Measurements from ENCODE around the gene IQGAP2. TPM values are rescaled to one million over a fixed set of nuclear protein-coding genes. Genes with fewer than 3 reads are reported as not detected.

The IQGAP2 gene
- total RNA-seq, 1 donor from 2014 or later, result 11.5 TPM

DNA sequence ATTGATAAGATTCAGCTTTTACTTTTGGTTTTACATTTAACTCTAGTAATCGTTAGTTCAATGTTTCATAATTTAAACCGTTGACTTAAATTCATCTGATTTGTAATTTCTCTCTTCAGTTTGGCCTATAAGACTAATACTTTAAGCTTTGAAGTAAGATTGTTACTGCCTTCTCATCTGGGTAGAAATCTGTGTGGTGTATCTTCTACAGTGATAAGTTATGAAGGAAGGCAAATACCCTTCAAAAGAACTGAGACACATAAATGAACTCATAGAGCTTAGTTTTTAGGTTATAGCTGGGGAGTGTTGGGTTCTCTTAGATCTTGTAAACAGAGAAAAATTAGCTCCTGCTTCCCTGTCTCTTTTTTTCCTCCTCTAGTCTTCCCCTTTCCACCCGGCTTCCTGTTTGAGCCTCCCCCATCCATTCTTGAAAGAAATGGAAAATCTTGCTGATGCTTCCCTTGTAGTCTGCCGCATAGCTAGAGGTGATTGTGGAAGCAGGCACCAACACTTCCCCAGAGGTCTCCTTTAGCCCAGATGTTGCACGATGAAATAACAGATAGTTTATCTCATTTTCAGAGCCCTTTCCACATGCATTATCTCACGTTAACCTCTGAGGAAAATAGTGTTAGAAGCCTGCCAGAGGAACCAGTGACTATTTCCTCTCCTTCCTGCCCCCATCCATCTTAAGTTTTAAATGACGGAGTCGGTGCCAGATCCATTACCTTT, 222.2 kb downstream of the IQGAP2 start:
- Histone ChIP-seq H3K36me3 (ENCODE audit: control insufficient read depth in 3 of 3, insufficient read depth in 3 of 3, low read length in 3 of 3) (no peaks in the 10 kb centered on the region), H3K27me3 (ENCODE audit: control insufficient read depth in 3 of 3, insufficient read depth in 3 of 3, low read length in 3 of 3) (no peaks in the 10 kb centered on the region), H3K9ac (ENCODE audit: low read depth in 1 of 3, low read length in 3 of 3) (no peak overlapping the region), H3K4me1 (ENCODE audit: control insufficient read depth in 3 of 3, insufficient read depth in 3 of 3, low read length in 3 of 3) (no peaks in the 10 kb centered on the region), H3K9me3 (ENCODE audit: control insufficient read depth in 3 of 3, low read length in 3 of 3) (no peaks in the 10 kb centered on the region), H3K27ac (ENCODE audit: low read depth, low read length) (no peak overlapping the region), H3K4me3 (ENCODE audit: low read length in 3 of 3) (no peak overlapping the region)

DNA sequence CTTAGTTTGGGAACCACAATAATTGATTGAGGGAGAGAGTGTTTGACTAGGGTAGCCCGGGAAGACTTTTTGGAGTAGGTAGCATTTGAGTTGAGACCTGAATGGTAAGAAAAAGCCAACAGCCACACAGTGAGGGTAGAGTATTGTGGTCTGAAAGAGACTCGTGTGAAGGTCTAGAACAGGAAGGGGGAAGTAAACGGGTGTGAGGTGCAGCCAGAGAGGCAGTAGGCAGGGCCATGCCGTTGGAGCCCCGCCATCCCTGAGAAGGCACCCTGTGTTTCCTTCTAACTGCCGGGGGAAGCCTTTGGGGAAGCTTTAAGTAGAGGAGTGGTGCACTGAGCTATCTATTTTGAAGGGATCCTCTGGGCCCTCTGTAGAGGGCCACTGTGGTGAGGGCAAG, 223.7 kb downstream of the IQGAP2 start:
- Histone ChIP-seq H3K27ac (ENCODE audit: low read depth, low read length) (no peak overlapping the region), H3K27me3 (ENCODE audit: control insufficient read depth in 3 of 3, insufficient read depth in 3 of 3, low read length in 3 of 3) (no peaks in the 10 kb centered on the region), H3K4me3 (ENCODE audit: low read length in 3 of 3) (no peak overlapping the region), H3K4me1 (ENCODE audit: control insufficient read depth in 3 of 3, insufficient read depth in 3 of 3, low read length in 3 of 3) (no peaks in the 10 kb centered on the region), H3K9me3 (ENCODE audit: control insufficient read depth in 3 of 3, low read length in 3 of 3) (no peaks in the 10 kb centered on the region), H3K36me3 (ENCODE audit: control insufficient read depth in 3 of 3, insufficient read depth in 3 of 3, low read length in 3 of 3) (no peaks in the 10 kb centered on the region), H3K9ac (ENCODE audit: low read depth in 1 of 3, low read length in 3 of 3) (no peak overlapping the region)

DNA sequence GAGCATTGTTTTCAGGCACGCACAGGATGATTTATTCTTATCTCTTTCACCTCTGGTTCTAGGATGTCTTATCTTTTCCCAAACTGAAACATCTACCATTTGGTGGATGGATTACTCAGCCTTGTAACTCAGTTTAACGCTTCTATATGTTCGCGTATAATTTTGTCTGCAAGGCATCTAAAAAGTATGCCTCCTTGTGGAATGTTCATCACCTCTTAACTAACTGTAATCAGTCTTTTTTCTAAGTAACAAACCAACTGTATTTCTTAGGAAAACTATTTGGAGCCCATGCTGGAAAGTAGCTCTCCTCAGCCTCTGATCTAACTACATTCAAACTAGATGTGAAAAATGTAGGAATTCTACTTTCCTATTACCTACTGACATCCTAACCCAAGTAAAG, 231.6 kb downstream of the IQGAP2 start:
- Histone ChIP-seq H3K4me3 (ENCODE audit: low read length in 3 of 3) (no peak overlapping the region), H3K4me1 (ENCODE audit: control insufficient read depth in 3 of 3, insufficient read depth in 3 of 3, low read length in 3 of 3) (no peaks in the 10 kb centered on the region), H3K27ac (ENCODE audit: low read depth, low read length) (no peak overlapping the region), H3K9me3 (ENCODE audit: control insufficient read depth in 3 of 3, low read length in 3 of 3) (no peaks in the 10 kb centered on the region), H3K9ac (ENCODE audit: low read depth in 1 of 3, low read length in 3 of 3) (no peak overlapping the region), H3K27me3 (ENCODE audit: control insufficient read depth in 3 of 3, insufficient read depth in 3 of 3, low read length in 3 of 3) (no peaks in the 10 kb centered on the region), H3K36me3 (ENCODE audit: control insufficient read depth in 3 of 3, insufficient read depth in 3 of 3, low read length in 3 of 3) (no peaks in the 10 kb centered on the region)

DNA sequence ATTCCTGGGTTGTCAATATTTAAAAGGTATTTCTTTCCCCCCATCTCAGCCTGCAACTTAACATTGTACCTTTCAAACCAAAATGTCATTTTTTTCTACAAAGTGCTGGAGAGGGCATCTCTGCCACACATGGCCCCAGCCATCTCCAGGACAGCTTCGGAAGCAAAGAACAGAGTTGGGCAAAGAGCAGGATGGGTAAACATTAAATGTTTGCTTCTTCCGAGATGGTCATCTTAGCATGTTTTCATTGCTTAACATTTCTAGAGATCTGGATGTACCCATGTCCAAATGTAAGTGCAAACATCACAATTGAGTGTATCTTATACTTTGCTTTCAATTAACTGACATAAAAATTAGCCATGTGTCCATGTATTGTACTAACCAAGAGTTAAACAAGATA, 234.4 kb downstream of the IQGAP2 start:
- Histone ChIP-seq H3K27ac (ENCODE audit: low read depth, low read length) (no peak overlapping the region), H3K4me1 (ENCODE audit: control insufficient read depth in 3 of 3, insufficient read depth in 3 of 3, low read length in 3 of 3) (no peaks in the 10 kb centered on the region), H3K9ac (ENCODE audit: low read depth in 1 of 3, low read length in 3 of 3) (no peak overlapping the region), H3K4me3 (ENCODE audit: low read length in 3 of 3) (no peak overlapping the region), H3K36me3 (ENCODE audit: control insufficient read depth in 3 of 3, insufficient read depth in 3 of 3, low read length in 3 of 3) (no peaks in the 10 kb centered on the region), H3K9me3 (ENCODE audit: control insufficient read depth in 3 of 3, low read length in 3 of 3) (no peaks in the 10 kb centered on the region), H3K27me3 (ENCODE audit: control insufficient read depth in 3 of 3, insufficient read depth in 3 of 3, low read length in 3 of 3) (no peaks in the 10 kb centered on the region)

DNA sequence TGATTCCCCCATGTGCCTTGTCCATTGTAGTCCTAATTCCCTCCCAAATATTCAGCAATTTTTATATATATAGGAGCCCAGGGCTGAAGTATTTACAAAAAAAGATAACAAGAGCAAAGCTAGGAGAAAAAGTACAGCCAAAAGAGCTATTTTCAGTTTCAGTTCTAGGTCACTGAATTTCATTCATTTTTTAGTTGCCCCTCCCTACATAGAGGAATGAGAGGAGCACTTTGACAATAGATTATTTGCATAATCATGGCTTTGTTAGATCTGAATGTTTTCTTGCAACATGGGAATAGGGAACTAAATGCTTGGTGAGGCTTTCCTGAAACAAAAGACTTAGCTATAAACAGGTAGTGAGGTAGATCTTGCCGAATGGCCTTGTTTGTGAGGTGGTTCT, 235.4 kb downstream of the IQGAP2 start:
- no peaks in the 10 kb centered on the region for H3K36me3 ChIP-seq (ENCODE audit: control insufficient read depth in 3 of 3, insufficient read depth in 3 of 3, low read length in 3 of 3)
- H3K9ac ChIP-seq (ENCODE audit: low read depth in 1 of 3, low read length in 3 of 3), result no peak overlapping the region
- H3K9me3 ChIP-seq (ENCODE audit: control insufficient read depth in 3 of 3, low read length in 3 of 3), result no peaks in the 10 kb centered on the region
- H3K4me1 ChIP-seq (ENCODE audit: control insufficient read depth in 3 of 3, insufficient read depth in 3 of 3, low read length in 3 of 3), result no peaks in the 10 kb centered on the region
- H3K27ac ChIP-seq (ENCODE audit: low read depth, low read length), result no peak overlapping the region
- H3K27me3 ChIP-seq (ENCODE audit: control insufficient read depth in 3 of 3, insufficient read depth in 3 of 3, low read length in 3 of 3), result no peaks in the 10 kb centered on the region
- no peak overlapping the region for H3K4me3 ChIP-seq (ENCODE audit: low read length in 3 of 3)

DNA sequence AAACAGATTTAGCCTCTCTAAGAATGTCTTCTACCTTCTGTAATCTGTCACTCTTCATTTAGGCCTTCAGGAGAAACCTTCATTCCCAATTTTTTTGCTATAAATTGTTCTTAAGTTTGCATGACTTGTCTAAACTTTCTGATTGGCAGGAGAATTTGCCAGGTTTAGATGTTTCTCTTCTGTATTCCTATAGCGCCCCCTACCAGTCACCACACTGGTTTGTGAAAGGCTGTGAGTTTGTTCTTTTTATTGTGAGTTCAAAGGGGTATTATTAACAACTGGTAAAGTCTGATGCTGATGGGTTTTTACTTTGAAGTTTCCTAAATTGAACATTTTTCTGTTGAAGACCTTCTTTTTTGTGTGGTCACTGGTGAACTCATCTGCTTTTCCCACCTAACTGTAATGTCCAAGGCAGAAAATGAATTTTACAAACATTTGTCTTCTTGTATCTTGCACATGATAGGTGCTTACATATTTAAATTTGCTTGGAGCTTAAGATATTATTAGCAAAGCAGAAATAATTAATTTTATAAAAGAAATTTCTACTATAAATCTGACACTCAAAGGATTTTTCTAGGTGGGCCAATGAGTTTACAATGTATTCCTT, 238.5 kb downstream of the IQGAP2 start:
- Histone ChIP-seq H3K36me3 (ENCODE audit: control insufficient read depth in 3 of 3, insufficient read depth in 3 of 3, low read length in 3 of 3) (no peaks in the 10 kb centered on the region), H3K4me3 (ENCODE audit: low read length in 3 of 3) (no peak overlapping the region), H3K27me3 (ENCODE audit: control insufficient read depth in 3 of 3, insufficient read depth in 3 of 3, low read length in 3 of 3) (no peaks in the 10 kb centered on the region), H3K4me1 (ENCODE audit: control insufficient read depth in 3 of 3, insufficient read depth in 3 of 3, low read length in 3 of 3) (no peaks in the 10 kb centered on the region), H3K9me3 (ENCODE audit: control insufficient read depth in 3 of 3, low read length in 3 of 3) (no peaks in the 10 kb centered on the region), H3K27ac (ENCODE audit: low read depth, low read length) (no peak overlapping the region), H3K9ac (ENCODE audit: low read depth in 1 of 3, low read length in 3 of 3) (no peak overlapping the region)

DNA sequence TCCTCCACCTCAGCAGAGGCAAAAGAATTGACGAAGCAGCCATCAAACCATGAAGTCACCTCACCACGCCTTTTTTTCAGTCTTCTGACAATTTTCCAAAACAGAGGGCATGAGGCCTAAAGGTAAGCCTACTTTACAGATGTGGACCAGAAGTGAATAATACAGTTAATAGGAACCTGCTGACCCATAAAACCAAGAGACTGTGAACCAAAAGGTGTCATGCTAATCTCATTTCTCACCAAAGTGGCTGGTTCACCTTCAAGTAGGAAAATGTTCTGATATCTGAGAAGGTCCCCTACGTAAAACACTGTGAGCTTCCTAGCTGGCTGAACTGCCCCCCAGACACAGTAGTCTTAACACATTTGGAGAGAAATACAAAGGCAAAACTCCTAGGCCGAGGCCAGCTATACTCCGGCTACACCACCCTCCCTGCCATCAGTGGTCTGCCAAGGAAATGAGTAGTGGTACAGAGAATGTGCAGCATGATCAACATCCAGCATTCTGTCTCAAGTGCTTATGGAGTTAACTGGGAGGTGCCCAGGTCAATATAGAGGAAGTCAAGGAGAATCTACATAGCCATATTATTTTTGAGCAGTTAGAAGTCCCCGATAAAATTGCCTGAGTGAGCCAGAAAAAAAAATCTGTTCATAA, 239.4 kb downstream of the IQGAP2 start:
- Histone ChIP-seq H3K36me3 (ENCODE audit: control insufficient read depth in 3 of 3, insufficient read depth in 3 of 3, low read length in 3 of 3) (no peaks in the 10 kb centered on the region), H3K9ac (ENCODE audit: low read depth in 1 of 3, low read length in 3 of 3) (no peak overlapping the region), H3K4me3 (ENCODE audit: low read length in 3 of 3) (no peak overlapping the region), H3K27me3 (ENCODE audit: control insufficient read depth in 3 of 3, insufficient read depth in 3 of 3, low read length in 3 of 3) (no peaks in the 10 kb centered on the region), H3K9me3 (ENCODE audit: control insufficient read depth in 3 of 3, low read length in 3 of 3) (no peaks in the 10 kb centered on the region), H3K4me1 (ENCODE audit: control insufficient read depth in 3 of 3, insufficient read depth in 3 of 3, low read length in 3 of 3) (no peaks in the 10 kb centered on the region), H3K27ac (ENCODE audit: low read depth, low read length) (no peak overlapping the region)

DNA sequence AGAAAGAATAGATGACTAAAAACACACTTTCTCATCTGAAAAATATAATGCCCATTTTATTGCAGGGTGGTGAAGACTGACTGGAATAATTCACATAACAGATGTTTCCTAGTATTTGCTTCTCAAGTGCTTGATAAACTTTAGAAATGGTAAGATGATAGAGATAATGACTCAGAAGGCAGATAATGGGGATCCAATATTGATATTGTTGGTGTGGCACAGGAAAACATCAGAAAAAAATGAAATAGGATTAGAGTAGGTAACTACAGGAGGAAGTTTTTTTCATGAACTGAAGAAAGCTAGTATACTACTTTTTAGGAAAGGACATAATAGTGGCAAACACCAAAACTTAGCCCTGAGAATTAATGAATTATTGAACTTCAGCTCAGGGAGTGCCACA, 240.3 kb downstream of the IQGAP2 start:
- Histone ChIP-seq H3K27me3 (ENCODE audit: control insufficient read depth in 3 of 3, insufficient read depth in 3 of 3, low read length in 3 of 3) (no peaks in the 10 kb centered on the region), H3K27ac (ENCODE audit: low read depth, low read length) (no peak overlapping the region), H3K4me1 (ENCODE audit: control insufficient read depth in 3 of 3, insufficient read depth in 3 of 3, low read length in 3 of 3) (no peaks in the 10 kb centered on the region), H3K9me3 (ENCODE audit: control insufficient read depth in 3 of 3, low read length in 3 of 3) (no peaks in the 10 kb centered on the region), H3K9ac (ENCODE audit: low read depth in 1 of 3, low read length in 3 of 3) (no peak overlapping the region), H3K36me3 (ENCODE audit: control insufficient read depth in 3 of 3, insufficient read depth in 3 of 3, low read length in 3 of 3) (no peaks in the 10 kb centered on the region), H3K4me3 (ENCODE audit: low read length in 3 of 3) (no peak overlapping the region)

DNA sequence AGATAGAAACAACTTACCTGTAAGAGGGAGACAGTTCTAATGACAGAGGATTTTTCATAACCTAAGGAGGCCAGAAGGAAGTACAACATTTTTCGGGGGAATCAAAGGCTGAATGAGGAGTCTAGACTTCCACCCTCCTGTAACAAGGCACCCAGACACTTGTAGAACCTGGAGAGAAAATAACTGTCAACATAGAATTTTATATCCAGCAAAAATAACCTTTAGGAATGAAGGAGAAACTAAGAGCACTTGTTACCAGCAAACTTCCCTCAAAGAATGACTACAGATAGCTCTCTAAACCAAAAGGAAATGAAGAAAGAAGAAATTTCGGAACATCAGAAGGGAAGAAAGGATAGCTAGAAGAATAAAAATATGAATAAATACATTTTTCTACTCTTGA, 246.1 kb downstream of the IQGAP2 start:
- Histone ChIP-seq H3K9me3 (ENCODE audit: control insufficient read depth in 3 of 3, low read length in 3 of 3) (peaks cover 2 to 4% (median 3%) of the 10 kb centered on the region in 3 donors), H3K27me3 (ENCODE audit: control insufficient read depth in 3 of 3, insufficient read depth in 3 of 3, low read length in 3 of 3) (no peaks in the 10 kb centered on the region), H3K27ac (ENCODE audit: low read depth, low read length) (no peak overlapping the region), H3K4me3 (ENCODE audit: low read length in 3 of 3) (no peak overlapping the region), H3K4me1 (ENCODE audit: control insufficient read depth in 3 of 3, insufficient read depth in 3 of 3, low read length in 3 of 3) (no peaks in the 10 kb centered on the region), H3K9ac (ENCODE audit: low read depth in 1 of 3, low read length in 3 of 3) (no peak overlapping the region), H3K36me3 (ENCODE audit: control insufficient read depth in 3 of 3, insufficient read depth in 3 of 3, low read length in 3 of 3) (no peaks in the 10 kb centered on the region)

DNA sequence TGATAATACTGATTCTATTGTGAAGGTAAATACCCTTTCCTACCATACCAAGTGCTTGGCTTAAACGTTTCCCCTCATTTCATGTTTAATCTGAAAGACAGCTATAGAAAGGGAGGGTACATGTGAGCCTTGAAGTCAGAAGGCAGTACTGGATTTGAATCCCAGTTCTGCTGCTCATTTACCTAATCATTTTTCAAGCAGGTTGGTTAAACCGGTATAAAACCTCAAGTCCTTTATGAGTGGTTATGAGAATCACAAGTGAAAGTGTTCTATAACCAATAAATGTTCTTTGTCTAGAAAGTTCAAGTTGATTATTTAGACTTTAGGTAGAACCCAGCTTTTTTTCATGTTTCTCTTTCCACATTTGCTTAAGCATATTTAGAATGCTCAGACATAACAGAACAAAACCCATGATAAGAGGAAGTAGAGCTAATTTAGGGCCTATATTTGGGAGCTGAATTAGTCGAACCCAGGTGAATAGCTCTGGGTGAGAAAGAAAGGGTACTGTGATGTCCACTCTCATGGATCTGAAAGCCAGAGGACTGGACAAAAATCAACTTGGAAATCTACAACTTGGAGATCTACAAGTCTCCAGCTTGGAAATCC, 249.8 kb downstream of the IQGAP2 start:
- Histone ChIP-seq H3K36me3 (ENCODE audit: control insufficient read depth in 3 of 3, insufficient read depth in 3 of 3, low read length in 3 of 3) (no peaks in the 10 kb centered on the region), H3K27ac (ENCODE audit: low read depth, low read length) (no peak overlapping the region), H3K4me1 (ENCODE audit: control insufficient read depth in 3 of 3, insufficient read depth in 3 of 3, low read length in 3 of 3) (no peaks in the 10 kb centered on the region), H3K9me3 (ENCODE audit: control insufficient read depth in 3 of 3, low read length in 3 of 3) (peaks cover 2 to 4% (median 3%) of the 10 kb centered on the region in 3 donors), H3K9ac (ENCODE audit: low read depth in 1 of 3, low read length in 3 of 3) (no peak overlapping the region), H3K4me3 (ENCODE audit: low read length in 3 of 3) (no peak overlapping the region), H3K27me3 (ENCODE audit: control insufficient read depth in 3 of 3, insufficient read depth in 3 of 3, low read length in 3 of 3) (no peaks in the 10 kb centered on the region)

Data from skeletal muscle tissue (tissue), 4 donors.